Smooth muscle cell (in vitro differentiated cells): Measurements from ENCODE around the gene RASGRF1. TPM values are rescaled to one million over a fixed set of nuclear protein-coding genes. Genes with fewer than 3 reads are reported as not detected.

ENCODE experiments used
- DNase-seq: peaks from one replicate; lab custom pipeline; 2025; ENCODE audit not compliant: unreplicated experiment; lab: John Stamatoyannopoulos, UW
- H2AFZ ChIP-seq: fragments of 200-600 bp; sonication (generic); 2 replicates; pipeline ENCODE4 v1.6.0; 2016; ENCODE audit warnings: antibody characterized with exemption, low read depth, mild to moderate bottlenecking
- H3F3A ChIP-seq: fragments of 200-600 bp; sonication (generic); 2 replicates; pipeline ENCODE4 v1.6.0; 2017; ENCODE audit warnings: antibody characterized with exemption, low read depth
- H3K27ac ChIP-seq: fragments of 200-600 bp; sonication (generic); 2 replicates; pipeline ENCODE4 v1.5.1; 2016; ENCODE audit warnings: low read depth, mild to moderate bottlenecking
- H3K27me3 ChIP-seq: fragments of 200-600 bp; sonication (generic); 2 replicates; pipeline ENCODE4 v1.6.1; 2016; ENCODE audit warnings: low read depth, mild to moderate bottlenecking
- H3K36me3 ChIP-seq: fragments of 200-600 bp; sonication (generic); 2 replicates; pipeline ENCODE4 v1.5.1; 2016; ENCODE audit warnings: low read depth
- H3K4me1 ChIP-seq: fragments of 200-600 bp; sonication (generic); 2 replicates; pipeline ENCODE4 v1.5.1; 2016; ENCODE audit warnings: low read depth
- H3K4me2 ChIP-seq: fragments of 200-600 bp; sonication (generic); 2 replicates; pipeline ENCODE4 v1.6.0; 2016; ENCODE audit warnings: mild to moderate bottlenecking
- H3K4me3 ChIP-seq: fragments of 200-600 bp; sonication (generic); 2 replicates; pipeline ENCODE4 v1.5.1; 2016; ENCODE audit warnings: mild to moderate bottlenecking
- H3K79me2 ChIP-seq: fragments of 200-600 bp; sonication (generic); 2 replicates; pipeline ENCODE4 v1.6.0; 2016; ENCODE audit warnings: low read depth, mild to moderate bottlenecking
- H3K9ac ChIP-seq: fragments of 200-600 bp; sonication (generic); 2 replicates; pipeline ENCODE4 v1.6.0; 2016; ENCODE audit warnings: low read depth
- H3K9me3 ChIP-seq: fragments of 200-600 bp; sonication (generic); replicated peaks from 2 replicates; pipeline ENCODE4 v1.5.1; 2016; ENCODE audit warnings: low read depth
- H4K20me1 ChIP-seq: fragments of 200-600 bp; sonication (generic); 2 replicates; pipeline ENCODE4 v1.6.0; 2016; ENCODE audit warnings: low read depth
- WGBS: methylation state at CpG from one replicate; pipeline ENCODE4 v1.1.7; 2016; ENCODE audit warnings: low lambda C conversion rate; 5-methylcytosine and 5-hydroxymethylcytosine counted together
- polyA plus RNA-seq: library from polyadenylated mRNA; unstranded; fragments of >200 nt; fragmentation: Nextera tagmentation; extraction: Ambion mirVana; gene quantifications from 2 replicates; pipeline ENCODE4 v1.2.1, GENCODE V29; 2016
- total RNA-seq: library from RNA; depleted of rRNA; stranded (reverse); fragments of >200 nt; gene quantifications from 2 replicates; pipeline ENCODE4 v1.2.3, GENCODE V29; 2014
- TF ChIP-seq, protein P1 (sequence below): fragments of 200-600 bp; sonication (generic); IDR thresholded peaks from 2 replicates; pipeline ENCODE4 v1.5.1; 2017; ENCODE audit warnings: borderline replicate concordance, mild to moderate bottlenecking, antibody characterized with exemption; ENCODE audit not compliant: insufficient read depth, poor library complexity, severe bottlenecking

Gene RASGRF1
- total and polyA plus RNA-seq, 2 experiments from 2014 or later: 0.17 to 0.22 TPM

DNA sequence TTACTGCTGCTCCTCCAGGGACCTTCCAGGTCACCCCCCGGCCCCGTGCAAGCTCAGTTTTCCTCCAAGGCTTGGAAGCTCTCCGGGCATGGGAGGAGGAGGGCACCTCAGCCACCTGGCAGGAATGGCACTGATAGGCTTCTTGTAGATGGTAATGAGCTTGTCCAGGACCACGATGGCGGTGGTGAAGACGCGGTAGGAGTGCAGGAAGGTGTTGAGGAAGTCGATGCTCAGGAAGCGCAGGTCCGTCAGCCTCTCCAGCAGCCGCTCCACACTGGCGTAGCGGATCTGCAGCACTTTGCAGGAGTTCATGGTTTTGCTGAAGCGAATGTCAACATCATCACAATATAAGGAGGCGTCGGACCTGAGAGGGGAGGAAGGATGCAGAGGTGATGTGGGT, 84.5 kb downstream of the RASGRF1 start:
- no peaks in the 10 kb centered on the region for H3K79me2 ChIP-seq
- WGBS: 94% methylated on average over 16 of the region's 16 CpGs
- no peak for DNase-seq
- H3K4me2 ChIP-seq: no peak overlapping the region
- H3K4me1 ChIP-seq: no peaks in the 10 kb centered on the region
- no peak overlapping the region for H3K9ac ChIP-seq
- no peaks in the 10 kb centered on the region for H3F3A ChIP-seq
- H3K9me3 ChIP-seq: no peaks in the 10 kb centered on the region
- no peaks in the 10 kb centered on the region for H3K36me3 ChIP-seq
- TF ChIP-seq, protein P1, sequence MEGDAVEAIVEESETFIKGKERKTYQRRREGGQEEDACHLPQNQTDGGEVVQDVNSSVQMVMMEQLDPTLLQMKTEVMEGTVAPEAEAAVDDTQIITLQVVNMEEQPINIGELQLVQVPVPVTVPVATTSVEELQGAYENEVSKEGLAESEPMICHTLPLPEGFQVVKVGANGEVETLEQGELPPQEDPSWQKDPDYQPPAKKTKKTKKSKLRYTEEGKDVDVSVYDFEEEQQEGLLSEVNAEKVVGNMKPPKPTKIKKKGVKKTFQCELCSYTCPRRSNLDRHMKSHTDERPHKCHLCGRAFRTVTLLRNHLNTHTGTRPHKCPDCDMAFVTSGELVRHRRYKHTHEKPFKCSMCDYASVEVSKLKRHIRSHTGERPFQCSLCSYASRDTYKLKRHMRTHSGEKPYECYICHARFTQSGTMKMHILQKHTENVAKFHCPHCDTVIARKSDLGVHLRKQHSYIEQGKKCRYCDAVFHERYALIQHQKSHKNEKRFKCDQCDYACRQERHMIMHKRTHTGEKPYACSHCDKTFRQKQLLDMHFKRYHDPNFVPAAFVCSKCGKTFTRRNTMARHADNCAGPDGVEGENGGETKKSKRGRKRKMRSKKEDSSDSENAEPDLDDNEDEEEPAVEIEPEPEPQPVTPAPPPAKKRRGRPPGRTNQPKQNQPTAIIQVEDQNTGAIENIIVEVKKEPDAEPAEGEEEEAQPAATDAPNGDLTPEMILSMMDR: no peak
- no peaks in the 10 kb centered on the region for H4K20me1 ChIP-seq
- H3K27me3 ChIP-seq: no peaks in the 10 kb centered on the region
- no peak overlapping the region for H3K4me3 ChIP-seq
- no peak overlapping the region for H2AFZ ChIP-seq
- no peak overlapping the region for H3K27ac ChIP-seq

DNA sequence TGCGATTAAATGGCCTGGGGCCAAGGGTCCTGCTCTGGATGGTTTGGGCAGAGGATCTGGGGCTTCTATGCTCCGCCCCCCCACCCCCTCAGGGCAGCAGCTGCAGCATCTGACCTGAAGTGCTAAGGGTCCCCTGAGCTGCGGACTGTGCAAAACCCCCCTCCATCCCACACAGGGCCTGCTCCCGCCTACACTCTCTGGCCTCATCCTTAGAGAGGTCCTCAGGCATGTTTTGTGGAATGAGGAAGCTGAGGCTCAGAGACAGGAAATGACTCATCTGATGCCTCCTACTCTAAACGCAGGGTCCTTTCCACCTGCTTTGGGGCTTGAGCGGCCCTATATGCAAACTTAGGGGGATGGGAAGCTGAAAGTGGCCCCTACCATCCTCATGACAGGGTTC, 86.2 kb downstream of the RASGRF1 start:
- H3K27ac ChIP-seq: peak overlapping the region; percentile 81
- TF ChIP-seq, protein P1: no peak
- H3K4me2 ChIP-seq: peak overlapping the region; percentile 57
- no peaks in the 10 kb centered on the region for H3K79me2 ChIP-seq
- H3K9ac ChIP-seq: peak overlapping the region; percentile 50
- no peaks in the 10 kb centered on the region for H3K27me3 ChIP-seq
- H2AFZ ChIP-seq: no peak overlapping the region
- no peak for DNase-seq
- no peaks in the 10 kb centered on the region for H4K20me1 ChIP-seq
- no peaks in the 10 kb centered on the region for H3F3A ChIP-seq
- 12% methylated on average over 6 of the region's 6 CpGs for WGBS
- no peaks in the 10 kb centered on the region for H3K9me3 ChIP-seq
- H3K4me1 ChIP-seq: no peaks in the 10 kb centered on the region
- H3K4me3 ChIP-seq: no peak overlapping the region
- H3K36me3 ChIP-seq: no peaks in the 10 kb centered on the region

DNA sequence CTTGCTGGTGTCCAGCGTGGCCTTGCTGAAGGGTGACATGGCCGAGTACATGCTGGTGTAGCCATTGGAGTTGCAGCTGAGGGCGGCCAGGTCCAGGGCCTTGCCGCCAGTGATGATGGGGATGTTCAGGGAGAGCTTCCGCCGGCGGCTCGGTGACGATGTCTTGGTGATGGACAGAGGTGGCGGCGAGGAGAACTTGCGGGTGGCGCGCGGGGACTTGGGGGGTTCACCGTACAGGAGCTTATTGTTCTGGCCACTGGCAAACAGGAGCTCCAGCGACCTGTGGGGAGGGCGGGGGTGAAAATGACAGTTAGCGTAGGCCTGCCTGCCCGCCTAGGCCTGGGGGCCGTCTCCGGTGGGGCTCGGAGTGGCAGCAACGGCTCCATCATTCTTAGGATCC, 86.7 kb downstream of the RASGRF1 start:
- DNase-seq: no peak
- H3K36me3 ChIP-seq: no peaks in the 10 kb centered on the region
- TF ChIP-seq, protein P1: no peak
- no peaks in the 10 kb centered on the region for H3K4me1 ChIP-seq
- H3F3A ChIP-seq: no peaks in the 10 kb centered on the region
- H2AFZ ChIP-seq: no peak overlapping the region
- peak overlapping the region; percentile 57 for H3K4me2 ChIP-seq
- no peaks in the 10 kb centered on the region for H4K20me1 ChIP-seq
- no peak overlapping the region for H3K4me3 ChIP-seq
- peak overlapping the region; percentile 81 for H3K27ac ChIP-seq
- H3K79me2 ChIP-seq: no peaks in the 10 kb centered on the region
- H3K9me3 ChIP-seq: no peaks in the 10 kb centered on the region
- peak overlapping the region; percentile 50 for H3K9ac ChIP-seq
- 90% methylated on average over 20 of the region's 24 CpGs for WGBS
- no peaks in the 10 kb centered on the region for H3K27me3 ChIP-seq

DNA sequence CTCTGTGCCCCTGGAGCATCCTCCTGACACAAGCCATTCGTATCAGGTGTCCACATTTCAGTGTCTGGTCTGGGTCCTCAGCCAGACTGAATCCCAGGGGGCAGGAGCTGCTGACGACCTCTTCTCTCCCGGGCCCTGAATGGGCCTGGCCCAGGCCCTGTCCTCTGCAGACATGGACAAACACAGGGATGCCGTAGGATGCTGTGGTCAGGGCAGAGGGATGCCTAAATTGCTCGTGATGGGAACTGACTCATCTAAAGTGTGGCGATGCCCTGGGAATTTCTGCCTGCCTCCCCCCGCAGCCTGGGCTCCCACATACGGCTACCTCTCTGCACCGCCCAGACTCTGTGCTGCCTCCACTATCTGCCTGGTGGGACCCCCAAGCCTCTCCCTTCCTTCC, 87.3 kb downstream of the RASGRF1 start:
- Histone ChIP-seq H3K27me3 (no peaks in the 10 kb centered on the region), H3F3A (no peaks in the 10 kb centered on the region), H4K20me1 (no peaks in the 10 kb centered on the region), H3K9ac (peak overlapping the region; percentile 50), H3K4me2 (peak overlapping the region; percentile 20), H3K79me2 (no peaks in the 10 kb centered on the region), H3K27ac (peak overlapping the region; percentile 81), H3K4me1 (no peaks in the 10 kb centered on the region), H3K36me3 (no peaks in the 10 kb centered on the region), H2AFZ (no peak overlapping the region), H3K4me3 (no peak overlapping the region), H3K9me3 (no peaks in the 10 kb centered on the region)
- TF ChIP-seq, protein P1: no peak
- 43% methylated on average over 8 of the region's 9 CpGs for WGBS
- no peak for DNase-seq
